Lung (tissue), 12 donors: ENCODE measurements around the gene DDHD1. TPM values are rescaled to one million over a fixed set of nuclear protein-coding genes. Genes with fewer than 3 reads are reported as not detected.

ENCODE experiments used
- ATAC-seq: fragments of 200-7000 bp; cut with Tn5 transposase; one replicate; pipeline ENCODE4 v1.9.1; 2020; ENCODE audit warnings: moderate number of reproducible peaks; ENCODE audit not compliant: insufficient read depth, low FRiP score
- DNase-seq, 3 donors: peaks; one replicate each; pipeline ENCODE4 v3.0.0-alpha.2; 2013 to 2017
- H3K27ac ChIP-seq, 2 donors: one replicate each; pipeline ENCODE4 v1.5.1; 2013; ENCODE audit warnings: mild to moderate bottlenecking in 2 of 2, moderate library complexity in 2 of 2, control low read depth in 1 of 2, inconsistent platforms in 1 of 2, low read depth in 1 of 2, low read length in 1 of 2
- H3K27me3 ChIP-seq, 3 donors: one replicate each; pipeline ENCODE4 v1.5.1; 2013; ENCODE audit warnings: low read length in 2 of 3; ENCODE audit not compliant: control insufficient read depth in 3 of 3, insufficient read depth in 3 of 3
- H3K36me3 ChIP-seq, 4 donors: one replicate each; pipeline ENCODE4 v1.5.1; 2013; ENCODE audit warnings: low read length in 4 of 4, mild to moderate bottlenecking in 1 of 4, moderate library complexity in 1 of 4; ENCODE audit not compliant: control insufficient read depth in 4 of 4, insufficient read depth in 4 of 4
- H3K4me1 ChIP-seq, 5 donors: one replicate each; pipeline ENCODE4 v1.5.1; 2013; ENCODE audit warnings: low read length in 5 of 5, mild to moderate bottlenecking in 2 of 5, moderate library complexity in 1 of 5; ENCODE audit not compliant: control insufficient read depth in 5 of 5, insufficient read depth in 5 of 5
- H3K4me3 ChIP-seq: one replicate; pipeline ENCODE4 v1.5.1; 2013; ENCODE audit warnings: mild to moderate bottlenecking, control low read depth, moderate library complexity
- H3K9ac ChIP-seq, 2 donors: one replicate each; pipeline ENCODE4 v1.5.1; 2013; ENCODE audit warnings: low read length in 2 of 2, control low read depth in 1 of 2; ENCODE audit not compliant: insufficient read depth in 1 of 2
- H3K9me3 ChIP-seq, 4 donors: one replicate each; pipeline ENCODE4 v1.5.1; 2013; ENCODE audit warnings: low read length in 3 of 4, mild to moderate bottlenecking in 1 of 4, moderate library complexity in 1 of 4; ENCODE audit not compliant: control insufficient read depth in 4 of 4, insufficient read depth in 3 of 4
- WGBS, 2 donors: extraction: QIAGEN DNeasy Blood & Tissue Kit; methylation state at CpG; one replicate each; pipeline ENCODE4 v1.1.7; 2013; 5-methylcytosine and 5-hydroxymethylcytosine counted together
- polyA plus RNA-seq, 2 donors: library from polyadenylated mRNA; stranded (reverse); fragments of 200-250 nt; gene quantifications; one replicate each; pipeline ENCODE4 v1.2.1, GENCODE V29; 2013
- total RNA-seq, 2 donors: library from RNA; depleted of rRNA in 1 of 2; stranded (reverse); fragments of >200 nt in 1 of 2; gene quantifications; one replicate each; pipeline ENCODE4 v1.2.1, GENCODE V29; 2014 to 2021
- TF ChIP-seq, protein P1 (sequence below): IDR thresholded peaks from 2 replicates; pipeline ENCODE4 v1.5.1; 2012; ENCODE audit warnings: mild to moderate bottlenecking; ENCODE audit errors: control extremely low read depth, extremely low read depth
- donor health status: control.
- donor health status: control.
- donor health status: Bipolar disorder and iron deficiency.
- donor health status: healthy.
- donor health status: DM: yes; HTN: yes; CAD: no.

DDHD1 gene
- total and polyA plus RNA-seq, 4 donors: 3.6 to 38.0 (median 9.9) TPM

DNA sequence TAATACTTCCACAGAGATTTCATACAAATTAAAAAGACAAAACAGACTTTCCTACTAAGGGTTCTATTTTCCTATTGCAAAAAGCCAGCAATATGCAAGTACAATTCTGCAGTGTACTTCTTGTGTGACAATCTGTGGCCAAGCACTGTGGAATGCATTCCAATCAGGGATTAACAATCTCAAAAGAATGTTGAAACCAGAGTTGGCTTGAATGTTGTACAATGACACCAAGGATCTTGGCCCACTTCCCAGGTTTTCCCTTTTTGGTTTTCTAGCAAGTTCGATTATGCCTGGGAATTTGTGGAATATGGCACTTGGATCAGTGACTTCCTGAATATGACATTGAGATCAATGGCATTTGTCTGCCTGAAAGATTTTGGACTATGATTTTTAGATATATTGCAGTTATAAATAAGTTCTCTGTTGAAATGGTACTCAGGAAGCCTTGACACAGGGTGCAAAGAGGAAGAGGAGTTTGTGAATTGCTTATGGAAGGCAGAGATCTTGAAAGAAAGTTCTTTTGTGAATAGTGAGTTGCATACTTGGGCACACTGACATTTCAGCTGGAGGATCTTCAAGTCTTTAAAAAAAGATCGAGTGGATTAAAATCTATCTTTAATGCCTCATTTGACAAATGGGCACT is 120.8 kb downstream of the DDHD1 start:
- Histone ChIP-seq H3K4me3 (no peak overlapping the region), H3K27ac (no peak overlapping the region), H3K36me3 (peaks cover 0 to 5% (median 0%) of the 10 kb centered on the region in 4 donors), H3K9me3 (no peaks in the 10 kb centered on the region), H3K4me1 (peaks cover 0 to 36% (median 9%) of the 10 kb centered on the region in 5 donors), H3K27me3 (no peaks in the 10 kb centered on the region), H3K9ac (no peak overlapping the region)
- TF ChIP-seq, protein P1, sequence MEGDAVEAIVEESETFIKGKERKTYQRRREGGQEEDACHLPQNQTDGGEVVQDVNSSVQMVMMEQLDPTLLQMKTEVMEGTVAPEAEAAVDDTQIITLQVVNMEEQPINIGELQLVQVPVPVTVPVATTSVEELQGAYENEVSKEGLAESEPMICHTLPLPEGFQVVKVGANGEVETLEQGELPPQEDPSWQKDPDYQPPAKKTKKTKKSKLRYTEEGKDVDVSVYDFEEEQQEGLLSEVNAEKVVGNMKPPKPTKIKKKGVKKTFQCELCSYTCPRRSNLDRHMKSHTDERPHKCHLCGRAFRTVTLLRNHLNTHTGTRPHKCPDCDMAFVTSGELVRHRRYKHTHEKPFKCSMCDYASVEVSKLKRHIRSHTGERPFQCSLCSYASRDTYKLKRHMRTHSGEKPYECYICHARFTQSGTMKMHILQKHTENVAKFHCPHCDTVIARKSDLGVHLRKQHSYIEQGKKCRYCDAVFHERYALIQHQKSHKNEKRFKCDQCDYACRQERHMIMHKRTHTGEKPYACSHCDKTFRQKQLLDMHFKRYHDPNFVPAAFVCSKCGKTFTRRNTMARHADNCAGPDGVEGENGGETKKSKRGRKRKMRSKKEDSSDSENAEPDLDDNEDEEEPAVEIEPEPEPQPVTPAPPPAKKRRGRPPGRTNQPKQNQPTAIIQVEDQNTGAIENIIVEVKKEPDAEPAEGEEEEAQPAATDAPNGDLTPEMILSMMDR: no peak
- DNase-seq: peak; percentile 72 to 88 (median 88)
- ATAC-seq: no peak
- 39 to 69% methylated on average over 2 of the region's 2 CpGs for WGBS, 2 donors

DNA sequence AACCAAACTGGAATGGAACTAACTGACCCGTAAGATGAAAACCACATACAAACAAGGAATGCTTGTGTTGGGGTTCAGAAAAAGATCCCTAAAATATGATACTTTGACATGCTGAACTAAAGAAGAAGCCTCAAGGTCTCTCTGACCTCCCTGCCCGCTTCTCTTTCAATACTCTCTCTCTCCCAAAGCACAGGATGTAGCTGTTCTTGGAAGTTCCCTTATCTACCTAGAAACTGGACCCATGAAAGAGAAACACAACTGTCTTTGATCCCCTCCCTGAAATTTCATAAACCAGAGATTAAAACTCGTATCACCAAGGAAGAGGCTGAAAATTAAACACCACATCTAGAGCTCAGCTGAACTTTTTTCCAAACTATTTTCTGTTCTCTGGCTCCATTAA is 125.6 kb downstream of the DDHD1 start:
- Histone ChIP-seq H3K4me3 (no peak overlapping the region), H3K9me3 (no peaks in the 10 kb centered on the region), H3K9ac (no peak overlapping the region), H3K4me1 (peaks cover 0 to 12% (median 7%) of the 10 kb centered on the region in 5 donors), H3K27ac (no peak overlapping the region), H3K36me3 (no peaks in the 10 kb centered on the region), H3K27me3 (no peaks in the 10 kb centered on the region)
- DNase-seq: no peak
- ATAC-seq: no peak
- 80 to 83% methylated on average over 3 of the region's 3 CpGs for WGBS, 2 donors
- TF ChIP-seq, protein P1: no peak

DNA sequence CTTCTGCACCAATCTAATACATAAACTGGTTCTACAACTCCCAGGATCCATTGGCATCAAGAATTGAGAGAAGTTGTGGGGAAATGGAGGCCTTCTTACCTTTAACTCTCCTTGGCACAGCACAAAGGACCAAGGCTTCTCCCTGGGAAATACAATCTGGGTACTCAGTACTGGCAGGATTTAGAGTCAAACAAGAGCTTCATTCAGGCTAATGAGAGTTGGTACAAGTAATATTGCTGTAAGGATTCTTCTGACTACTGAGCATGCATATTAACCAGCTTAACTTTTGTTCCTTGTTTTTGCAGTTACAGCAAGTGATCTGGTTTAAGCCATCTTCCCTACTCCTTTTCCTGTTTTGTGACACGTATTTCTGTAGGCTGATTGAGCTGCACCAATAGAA is 126.1 kb downstream of the DDHD1 start:
- Histone ChIP-seq H3K9ac (no peak overlapping the region), H3K9me3 (no peaks in the 10 kb centered on the region), H3K4me3 (no peak overlapping the region), H3K36me3 (no peaks in the 10 kb centered on the region), H3K4me1 (peaks cover 0 to 8% (median 1%) of the 10 kb centered on the region in 5 donors), H3K27me3 (no peaks in the 10 kb centered on the region), H3K27ac (no peak overlapping the region)
- TF ChIP-seq, protein P1: no peak
- ATAC-seq (no peak), DNase-seq (no peak)
- 17 to 43% methylated on average over 1 of the region's 1 CpG for WGBS, 2 donors

DNA sequence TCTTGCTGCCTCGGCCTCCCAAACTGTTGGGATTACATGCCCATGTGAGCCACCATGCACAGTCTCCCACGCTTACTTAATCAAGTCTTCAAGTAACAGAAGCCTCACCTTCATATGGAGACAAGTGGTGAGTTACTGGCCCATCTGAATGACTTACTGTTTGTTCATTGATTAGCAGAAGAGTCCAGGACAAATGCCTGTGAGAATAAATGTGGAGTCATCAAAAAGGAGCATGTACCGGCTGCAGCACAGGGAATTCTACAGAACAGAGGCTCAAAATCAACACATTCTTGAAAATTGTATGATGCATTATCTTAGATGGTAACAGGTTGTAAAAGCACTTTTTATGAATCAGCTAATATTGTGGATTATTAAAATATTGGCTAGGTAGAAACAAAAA is 129.8 kb downstream of the DDHD1 start:
- no peak overlapping the region for H3K4me3 ChIP-seq
- WGBS, 2 donors: 97% methylated on average over 3 of the region's 3 CpGs
- no peaks in the 10 kb centered on the region for H3K27me3 ChIP-seq
- H3K4me1 ChIP-seq: no peaks in the 10 kb centered on the region
- no peaks in the 10 kb centered on the region for H3K36me3 ChIP-seq
- no peak for ATAC-seq
- no peak overlapping the region for H3K9ac ChIP-seq
- TF ChIP-seq, protein P1: no peak
- no peak for DNase-seq
- no peaks in the 10 kb centered on the region for H3K9me3 ChIP-seq
- H3K27ac ChIP-seq: no peak overlapping the region
